KOPT-K1 (cell line): Measurements from ENCODE around the gene MNS1.
A peak's percentile ranks its signal among the peaks of the same experiment; 100 is the strongest.
"Not testable (repeated sequence)": the region's sequence is repeated elsewhere in the genome, so short reads cannot be mapped to it uniquely, and the experiment has no call there.

ENCODE experiments used
- H3K27ac ChIP-seq: fragments of 200-600 bp; sonication (generic); 2 replicates; pipeline ENCODE4 v1.5.1; 2016; ENCODE audit warnings: antibody characterized with exemption, mild to moderate bottlenecking, low read depth, low read length; ENCODE audit not compliant: poor library complexity, severe bottlenecking
- H3K36me3 ChIP-seq: fragments of 200-600 bp; sonication (generic); 2 replicates; pipeline ENCODE4 v1.5.1; 2017; ENCODE audit warnings: antibody characterized with exemption, mild to moderate bottlenecking, low read length, moderate library complexity; ENCODE audit not compliant: insufficient read depth
- H3K9me3 ChIP-seq: fragments of 200-600 bp; sonication (generic); 2 replicates; pipeline ENCODE4 v1.5.1; 2017; ENCODE audit warnings: antibody characterized with exemption, low read length, mild to moderate bottlenecking; ENCODE audit not compliant: insufficient read depth, poor library complexity, severe bottlenecking

The MNS1 gene

DNA sequence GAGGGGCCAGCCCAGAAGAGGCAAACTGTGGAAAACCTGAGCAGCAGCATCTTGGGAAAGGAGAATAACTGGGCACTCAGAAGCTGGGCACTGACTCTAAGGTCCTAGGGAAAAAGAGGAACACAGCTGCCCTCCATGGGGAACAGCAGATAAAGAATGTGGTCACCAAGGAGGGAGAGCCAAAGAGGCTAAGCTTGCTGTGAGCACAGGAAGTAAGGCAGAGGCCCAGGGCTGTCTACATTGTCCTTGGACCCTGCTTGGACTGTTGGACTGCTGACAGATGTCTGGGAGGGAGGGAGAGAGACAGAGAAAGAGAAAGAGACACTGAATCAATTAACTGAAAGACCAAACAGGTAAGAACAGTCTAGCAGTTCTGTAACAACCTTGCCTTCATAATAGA is 4.5 kb upstream of the MNS1 start:
- no peaks in the 10 kb centered on the region for H3K9me3 ChIP-seq
- H3K27ac ChIP-seq, result no peak overlapping the region
- no peaks in the 10 kb centered on the region for H3K36me3 ChIP-seq

DNA sequence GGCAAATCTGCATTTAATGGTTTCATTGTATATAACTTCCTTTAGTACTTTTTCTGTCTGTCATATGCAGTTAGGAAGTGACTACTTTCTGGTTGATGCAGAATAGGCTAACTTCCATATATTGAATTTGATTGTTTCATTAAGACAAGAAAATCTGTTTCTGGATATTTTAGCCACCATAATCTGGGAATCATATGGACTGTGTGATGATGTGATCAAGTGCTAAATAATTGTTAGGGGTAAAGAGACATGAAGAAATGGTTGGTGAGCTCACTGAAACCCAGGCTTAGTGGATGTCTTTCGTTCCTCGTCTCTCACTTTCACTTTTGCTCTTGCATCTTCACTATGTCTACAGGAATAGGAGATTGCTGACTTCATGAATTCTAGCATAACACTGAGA is 3.5 kb upstream of the MNS1 start:
- Histone ChIP-seq H3K9me3 (no peaks in the 10 kb centered on the region), H3K36me3 (no peaks in the 10 kb centered on the region), H3K27ac (peak overlapping the region; percentile 62)

DNA sequence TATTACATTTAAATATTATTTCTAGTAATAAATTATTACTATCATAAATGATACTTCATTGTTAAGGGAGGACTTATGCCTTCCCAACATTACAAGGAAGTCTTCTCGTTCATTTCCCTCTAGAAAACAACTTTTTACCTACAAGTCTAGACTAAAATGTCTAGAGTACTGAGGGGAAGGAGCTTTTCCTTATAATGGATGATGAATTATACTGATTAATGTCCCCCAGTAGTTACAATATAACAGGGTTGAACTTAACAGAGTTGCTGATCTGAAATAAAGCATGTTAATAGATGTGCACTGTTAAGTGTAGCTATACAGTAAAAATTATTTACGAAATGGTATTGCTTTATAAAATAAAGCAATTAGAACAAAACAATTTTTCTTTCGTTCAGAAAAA is 2.7 kb upstream of the MNS1 start:
- H3K27ac ChIP-seq, result peak overlapping the region; percentile 62
- H3K9me3 ChIP-seq, result no peaks in the 10 kb centered on the region
- H3K36me3 ChIP-seq, result no peaks in the 10 kb centered on the region

DNA sequence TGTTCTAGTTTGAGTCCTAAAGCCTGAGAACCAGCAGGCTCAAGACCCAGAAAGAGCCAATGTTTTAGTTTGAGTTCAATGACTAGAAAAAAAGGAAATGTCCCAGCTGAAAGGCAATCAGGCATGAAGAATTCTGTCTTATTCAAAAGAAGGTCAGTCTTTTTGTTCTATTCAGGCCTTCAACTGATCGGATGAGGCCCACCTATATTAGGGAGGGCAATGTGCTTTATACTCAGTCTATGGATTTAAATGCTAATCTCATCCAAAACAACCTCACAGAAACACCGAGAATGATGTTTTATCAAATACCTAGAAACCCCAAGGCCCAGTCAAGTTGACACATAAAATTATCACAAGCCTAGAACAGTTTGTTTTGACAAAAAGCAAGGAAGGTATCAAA is 4.0 kb downstream of the MNS1 start:
- no peaks in the 10 kb centered on the region for H3K9me3 ChIP-seq
- no peak overlapping the region for H3K27ac ChIP-seq
- H3K36me3 ChIP-seq, result no peaks in the 10 kb centered on the region

DNA sequence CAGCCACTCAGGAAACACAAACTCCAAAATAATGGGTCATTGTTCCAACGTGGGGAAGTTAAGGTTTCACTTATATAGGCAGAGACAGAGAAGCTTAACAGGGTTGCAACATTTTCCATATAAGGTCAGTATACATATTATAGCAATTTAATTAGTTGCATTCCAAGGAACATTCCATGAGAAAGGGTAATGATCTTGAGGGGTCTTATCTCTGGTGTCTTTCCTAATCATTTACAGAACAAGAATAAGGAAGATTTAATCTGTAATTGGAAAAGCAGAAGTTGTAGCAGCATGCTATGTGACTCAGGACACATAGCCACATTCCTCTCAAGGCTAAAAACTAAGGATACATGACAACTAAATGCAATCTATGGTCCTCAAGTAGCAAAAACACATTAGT is 4.9 kb downstream of the MNS1 start:
- H3K9me3 ChIP-seq, result no peaks in the 10 kb centered on the region
- H3K27ac ChIP-seq, result no peak overlapping the region
- no peaks in the 10 kb centered on the region for H3K36me3 ChIP-seq

DNA sequence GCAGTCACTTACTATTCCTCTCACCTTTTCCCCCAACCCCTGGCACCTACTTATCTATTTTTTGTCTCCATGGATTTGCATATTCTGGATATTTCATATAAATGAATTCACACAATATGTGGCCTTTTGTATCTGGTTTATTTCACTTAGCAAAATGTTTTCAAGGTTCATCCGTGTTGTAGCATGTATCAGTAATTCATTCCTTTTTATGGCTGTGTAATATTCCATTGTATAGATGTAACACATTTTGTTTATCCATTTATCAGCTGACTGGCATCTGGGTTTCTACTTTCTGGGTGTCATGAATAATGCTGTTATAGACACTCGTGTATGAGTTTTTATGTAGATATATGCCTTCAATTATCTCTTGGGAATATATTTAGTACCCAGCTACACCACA is 5.8 kb downstream of the MNS1 start:
- Histone ChIP-seq H3K36me3 (no peaks in the 10 kb centered on the region), H3K9me3 (no peaks in the 10 kb centered on the region), H3K27ac (no peak overlapping the region)

DNA sequence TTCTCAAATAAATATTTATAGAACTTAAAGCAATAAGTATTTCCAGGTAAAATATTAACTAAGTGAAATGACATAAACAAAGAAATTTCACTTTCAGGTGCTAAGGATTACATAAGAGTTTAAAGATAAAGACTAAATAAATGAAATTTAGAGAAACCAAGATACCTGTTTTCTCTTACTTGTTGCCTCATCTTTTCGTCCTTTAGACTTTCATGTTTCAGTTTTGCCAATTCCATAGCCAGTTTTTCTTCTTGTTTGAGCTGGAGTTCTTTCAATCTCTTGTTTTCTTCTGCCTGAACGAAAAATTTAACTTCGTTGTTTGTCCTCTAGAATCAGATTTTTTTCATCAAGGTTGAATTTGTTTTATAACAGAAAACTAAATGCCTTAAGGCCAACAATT is 8.7 kb downstream of the MNS1 start:
- H3K36me3 ChIP-seq, result no peaks in the 10 kb centered on the region
- no peak overlapping the region for H3K27ac ChIP-seq

DNA sequence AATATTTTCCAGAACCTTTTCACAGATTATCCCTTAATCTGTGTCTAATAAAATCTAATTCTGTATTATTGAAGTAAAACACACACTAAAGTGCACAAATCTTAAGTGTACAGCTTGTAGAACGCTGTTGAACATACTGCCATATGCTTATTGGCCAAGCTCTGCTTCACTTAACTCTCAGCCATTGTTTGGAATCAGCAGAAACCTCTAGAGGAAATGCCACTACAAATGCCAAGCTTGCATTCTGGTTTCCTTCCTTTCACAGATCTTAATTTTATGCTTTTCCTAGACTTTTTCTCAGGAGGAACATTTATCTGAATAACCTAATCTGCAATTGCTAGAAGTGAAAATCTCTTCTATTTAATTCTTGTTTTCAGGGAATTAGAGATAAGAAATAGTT is 10.1 kb downstream of the MNS1 start:
- H3K36me3 ChIP-seq, result no peaks in the 10 kb centered on the region
- H3K9me3 ChIP-seq, result no peaks in the 10 kb centered on the region
- no peak overlapping the region for H3K27ac ChIP-seq

More for the DNA sequence above, 8.7 kb downstream of the MNS1 start:
- no peaks in the 10 kb centered on the region for H3K9me3 ChIP-seq

DNA sequence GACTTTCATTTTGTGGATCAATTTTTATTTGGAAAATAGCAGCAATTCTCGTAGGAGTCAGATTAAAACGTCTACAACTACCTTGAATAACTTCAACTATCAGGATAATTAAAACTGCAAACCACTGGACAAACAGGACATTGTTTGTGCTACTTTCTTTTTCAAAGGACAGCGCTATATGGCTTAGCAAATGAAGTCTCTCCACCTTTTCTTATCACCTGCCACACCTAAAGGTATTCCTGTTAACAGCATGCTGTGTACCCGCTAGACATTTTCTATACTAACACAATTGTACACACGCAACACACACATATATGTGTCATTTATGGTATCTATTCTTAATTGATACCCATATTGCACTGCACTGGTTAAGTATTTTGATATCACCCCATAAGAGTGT is 19.2 kb downstream of the MNS1 start:
- peaks cover 4% of the 10 kb centered on the region for H3K9me3 ChIP-seq
- no peaks in the 10 kb centered on the region; the same call in none of the 2 replicates for H3K36me3 ChIP-seq
- no peak overlapping the region for H3K27ac ChIP-seq

DNA sequence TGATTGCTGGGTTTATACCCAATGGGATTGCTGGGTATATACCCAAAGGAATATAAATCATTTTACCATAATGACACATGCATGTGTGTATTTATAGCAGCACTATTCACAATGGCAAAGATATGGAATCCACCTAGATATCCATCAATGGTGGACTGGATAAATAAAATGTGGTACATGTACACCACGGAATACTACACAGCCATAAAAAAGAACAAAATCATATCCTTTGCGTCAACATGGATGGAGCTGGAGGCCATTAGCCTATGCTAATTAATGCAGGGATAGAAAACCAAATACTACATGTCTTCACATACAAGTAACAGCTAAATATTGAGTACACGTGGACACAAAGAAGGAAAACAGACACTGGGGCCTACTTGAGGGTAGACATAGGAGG is 22.6 kb downstream of the MNS1 start:
- Histone ChIP-seq H3K9me3 (peaks cover 4% of the 10 kb centered on the region), H3K27ac (no peak overlapping the region), H3K36me3 (no peaks in the 10 kb centered on the region; the same call in none of the 2 replicates)

DNA sequence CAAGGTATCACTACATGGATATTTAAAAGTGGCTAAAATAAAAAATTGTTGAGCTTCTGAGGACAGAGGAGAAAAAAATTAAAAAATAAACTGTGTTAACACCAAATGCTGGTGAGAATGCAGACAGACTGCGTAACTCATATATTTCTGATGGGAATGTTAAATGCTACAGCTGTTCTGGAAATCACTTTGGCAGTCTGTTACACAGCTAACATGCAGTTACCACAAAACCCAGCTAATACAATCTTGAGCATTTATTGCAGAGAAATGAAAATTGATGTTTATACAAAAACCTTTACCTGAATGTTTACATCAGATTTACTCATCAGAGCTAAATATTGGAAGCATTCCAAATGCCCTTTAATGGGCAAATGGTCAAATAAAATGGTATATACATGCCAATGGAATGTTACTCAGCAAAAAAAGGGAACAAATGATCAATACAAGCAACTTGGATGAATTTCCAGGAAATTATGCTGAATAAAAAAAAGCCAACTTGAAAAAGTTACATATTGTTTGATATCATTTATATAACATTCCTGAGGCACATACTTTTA is 24.6 kb downstream of the MNS1 start:
- H3K36me3 ChIP-seq, result no peaks in the 10 kb centered on the region; the same call in none of the 2 replicates
- H3K9me3 ChIP-seq, result peaks cover 4% of the 10 kb centered on the region
- H3K27ac ChIP-seq, result no peak overlapping the region

DNA sequence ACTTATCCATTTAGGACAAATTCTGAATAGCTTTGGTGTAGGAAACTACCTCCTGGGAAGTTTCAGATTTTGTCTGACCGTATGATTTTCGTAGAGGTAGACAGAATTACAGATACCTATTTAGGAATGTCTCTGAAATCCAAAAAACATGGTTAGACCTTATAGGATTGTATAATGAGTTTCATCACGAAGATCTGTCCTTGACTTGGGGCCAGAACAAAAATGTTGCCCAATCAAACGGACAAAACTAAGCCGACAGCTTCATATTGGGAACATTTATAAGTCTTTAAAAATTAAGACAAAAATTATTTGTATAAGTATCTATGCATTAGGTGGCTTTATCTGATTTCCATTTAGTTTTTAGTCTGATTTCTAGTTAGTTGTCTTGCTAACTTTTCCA is 32.6 kb downstream of the MNS1 start:
- Histone ChIP-seq H3K27ac (no peak overlapping the region), H3K9me3 (no peaks in the 10 kb centered on the region), H3K36me3 (peaks cover 6% of the 10 kb centered on the region)

DNA sequence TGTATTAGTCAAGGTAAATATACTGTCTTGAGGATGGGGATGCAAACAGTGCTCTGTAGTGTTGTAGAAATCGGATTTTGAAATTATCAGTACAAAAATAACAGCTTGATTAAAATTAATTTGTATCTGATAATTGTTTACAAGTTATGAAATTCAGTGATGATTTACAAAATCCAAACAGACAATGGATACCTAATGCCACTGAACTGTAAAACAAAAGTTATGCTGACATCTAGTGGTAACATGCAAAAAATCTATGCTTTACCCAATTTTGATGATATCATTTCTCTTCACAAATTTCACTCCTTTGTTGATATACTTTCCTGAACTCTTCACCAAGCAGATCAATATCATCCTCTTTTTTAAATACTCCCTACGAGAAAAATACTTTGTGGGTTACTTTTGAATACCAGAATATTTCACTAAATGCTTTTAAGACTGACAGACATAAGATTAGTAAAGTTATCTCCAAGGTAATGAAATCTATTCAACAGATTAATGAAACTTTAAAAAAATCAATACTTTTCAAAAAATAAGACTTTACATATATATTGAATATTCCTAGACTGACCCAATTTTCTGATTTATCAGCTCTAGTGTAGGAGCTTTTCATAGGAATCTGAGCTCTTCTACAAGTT is 36.0 kb downstream of the MNS1 start:
- H3K9me3 ChIP-seq, result peaks cover 9% of the 10 kb centered on the region
- no peak overlapping the region for H3K27ac ChIP-seq
- H3K36me3 ChIP-seq, result peaks cover 6% of the 10 kb centered on the region

DNA sequence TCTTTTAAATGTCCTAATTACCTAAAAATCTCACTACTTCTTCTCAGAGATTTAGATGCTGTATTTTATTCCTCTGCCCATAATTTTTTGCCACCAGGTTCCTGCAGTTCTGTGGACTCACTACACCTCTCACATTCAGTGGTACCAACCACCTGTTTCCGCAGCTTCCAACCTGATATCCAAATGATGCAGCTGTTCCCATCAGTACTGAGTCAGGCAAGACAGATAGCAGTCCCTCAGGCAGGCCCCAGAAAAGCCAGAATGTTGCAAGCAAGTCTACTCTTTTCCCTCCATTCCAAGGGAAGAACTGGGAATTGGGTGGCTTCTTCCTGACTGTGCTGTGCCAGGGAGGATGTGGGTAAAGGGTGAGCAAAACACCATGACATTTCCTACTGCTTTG is 39.0 kb downstream of the MNS1 start:
- H3K36me3 ChIP-seq, result peaks cover 3% of the 10 kb centered on the region
- no peak overlapping the region for H3K27ac ChIP-seq

DNA sequence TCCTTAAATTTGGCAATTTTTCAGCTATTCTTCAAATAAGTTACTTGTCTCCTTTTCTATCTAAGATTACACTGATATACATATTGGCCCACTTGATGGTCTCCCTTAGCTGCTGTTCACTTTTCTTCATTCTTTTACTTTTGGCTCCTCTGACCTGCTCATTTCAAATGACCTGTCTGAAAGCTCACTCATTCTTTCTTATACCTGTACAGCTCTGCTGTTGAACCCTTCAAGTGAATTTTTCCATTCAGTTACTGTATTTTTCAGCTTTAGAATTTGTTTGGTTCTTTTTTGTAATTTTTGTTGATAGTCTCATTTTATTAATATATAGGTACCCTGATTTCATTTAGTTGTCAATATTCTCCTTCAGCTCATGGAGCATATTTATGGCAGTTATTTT is 39.7 kb downstream of the MNS1 start:
- Histone ChIP-seq H3K27ac (no peak overlapping the region), H3K36me3 (no peaks in the 10 kb centered on the region; the same call in 1 of the 2 replicates), H3K9me3 (peaks cover 9% of the 10 kb centered on the region)

More for the DNA sequence above, 39.0 kb downstream of the MNS1 start:
- H3K9me3 ChIP-seq, result peaks cover 9% of the 10 kb centered on the region

DNA sequence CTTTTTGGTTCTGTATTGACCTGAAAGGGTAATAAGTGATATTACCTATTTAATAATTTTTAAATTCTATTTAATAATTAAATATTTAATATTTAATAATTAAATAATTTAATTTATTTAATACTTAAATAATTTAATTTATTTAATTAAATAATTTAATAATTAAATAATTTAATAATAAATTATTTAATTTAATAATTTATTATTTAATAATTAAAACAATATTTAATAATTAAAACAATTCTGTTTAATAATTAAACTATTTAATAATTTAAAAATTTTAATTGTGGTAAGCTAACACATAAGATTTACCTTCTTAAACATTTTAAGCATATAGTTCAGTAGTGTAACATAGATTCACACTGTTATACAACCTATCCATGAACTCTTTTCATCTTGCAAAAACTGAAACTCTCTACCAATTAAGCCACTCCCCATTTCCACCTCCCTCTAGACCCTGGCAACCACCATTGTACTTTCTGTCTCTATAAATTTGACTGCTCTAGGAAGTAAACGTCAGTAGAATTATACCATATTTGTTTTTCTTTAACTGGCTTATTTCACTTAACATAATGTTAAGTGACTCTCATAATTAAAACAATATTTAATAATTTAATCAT is 51.7 kb downstream of the MNS1 start:
- H3K9me3 ChIP-seq, H3K27ac ChIP-seq, H3K36me3 ChIP-seq: not testable (repeated sequence)
